K562 (cell line): ENCODE measurements around the gene BLVRA. TPM values are rescaled to one million over a fixed set of nuclear protein-coding genes. Genes with fewer than 3 reads are reported as not detected.
"Not testable (repeated sequence)": the region's sequence is repeated elsewhere in the genome, so short reads cannot be mapped to it uniquely, and the experiment has no call there.

ENCODE experiments used
- ATAC-seq: fragments of 200-7000 bp; cut with Tn5 transposase; 3 replicates; pipeline ENCODE4 v1.9.1; 2020; ENCODE audit warnings: moderate library complexity
- BruUV-seq: library from RNA; stranded (reverse); fragments of 400-500 nt; replicated peaks from 2 replicates; lab custom pipeline; 2021; lab: Mats Ljungman, UMichigan
- CTCF ChIA-PET: fragments of 300-600 bp; formaldehyde crosslinking; extraction: SDS; loops from one replicate; lab custom pipeline; 2021; ENCODE audit warnings: low intra/inter-chr PET ratio; lab: Yijun Ruan, JAX
- POLR2A ChIA-PET: fragments of 300-600, 350-650 bp; sonication (Branson Sonifier 250); formaldehyde crosslinking; extraction: SDS; loops from one replicate; lab custom pipeline; 2021; ENCODE audit warnings: antibody characterized with exemption, inconsistent platforms; lab: Yijun Ruan, JAX
- DNase-seq, 4 experiments: peaks; one replicate each; pipeline versions ENCODE4 v3.0.0 to v3.0.0-alpha.2; 2011 to 2018; ENCODE audit warnings: low spot score in 3 of 4, mixed read lengths in 3 of 4; ENCODE audit errors: extremely low read depth in 1 of 4
- FAIRE-seq: peaks from 2 replicates; lab custom pipeline; 2011; peaks lifted over from hg19 to GRCh38; lab: Jason Lieb, UNC
- H2AFZ ChIP-seq: 2 replicates; pipeline ENCODE4 v1.6.0; 2011; ENCODE audit warnings: low read depth, low read length, control low read depth, inconsistent platforms
- H3K27ac ChIP-seq: fragments of 200-600 bp; 3 replicates; pipeline ENCODE4 v1.8.0; 2011; ENCODE audit warnings: low read depth, mild to moderate bottlenecking, control low read depth, inconsistent platforms, low read length, moderate library complexity, mixed read lengths; ENCODE audit errors: extremely low read depth
- H3K27me3 ChIP-seq, 2 experiments: fragments of 300-600 bp in 1 of 2; 2 replicates in 1 of 2; 3 replicates in 1 of 2; pipeline versions ENCODE4 v1.6.0 to v1.8.0; 2011; ENCODE audit warnings: inconsistent platforms in 2 of 2, low read length in 2 of 2, mild to moderate bottlenecking in 1 of 2, mixed read lengths in 1 of 2, moderate library complexity in 1 of 2; ENCODE audit not compliant: control insufficient read depth in 2 of 2, insufficient read depth in 2 of 2
- H3K36me3 ChIP-seq: fragments of 300-600 bp; 3 replicates; pipeline ENCODE4 v1.8.0; 2011; ENCODE audit warnings: mild to moderate bottlenecking, low read length, inconsistent platforms; ENCODE audit not compliant: control insufficient read depth, insufficient read depth
- H3K4me1 ChIP-seq, 2 experiments: fragments of 200-600 bp in 1 of 2; replicated peaks in 1 of 2; 2 replicates in 1 of 2; 3 replicates in 1 of 2; pipeline versions ENCODE4 v1.5.1 to v1.8.0; 2011; ENCODE audit warnings: inconsistent platforms in 2 of 2, low read length in 2 of 2, mild to moderate bottlenecking in 1 of 2, mixed read lengths in 1 of 2, moderate library complexity in 1 of 2; ENCODE audit not compliant: control insufficient read depth in 2 of 2, insufficient read depth in 2 of 2
- H3K4me2 ChIP-seq: 2 replicates; pipeline ENCODE4 v1.6.1; 2011; ENCODE audit warnings: low read length, control low read depth, inconsistent platforms, mixed read lengths; ENCODE audit not compliant: insufficient read depth
- H3K4me3 ChIP-seq: fragments of 200-600 bp; sonication (generic), shearing (Covaris generic); 2 replicates; pipeline ENCODE4 v1.5.1; 2016; ENCODE audit warnings: control low read depth, inconsistent platforms
- H3K79me2 ChIP-seq: fragments of 200-600 bp; 3 replicates; pipeline ENCODE4 v1.8.0; 2011; ENCODE audit warnings: low read length, inconsistent platforms; ENCODE audit not compliant: control insufficient read depth, insufficient read depth
- H3K9ac ChIP-seq, 2 experiments: 2 replicates each; pipeline versions ENCODE4 v1.6.0 to v1.6.1; 2011; ENCODE audit warnings: low read depth in 2 of 2, low read length in 2 of 2, control low read depth in 1 of 2, inconsistent platforms in 1 of 2, mild to moderate bottlenecking in 1 of 2, mixed read lengths in 1 of 2; ENCODE audit not compliant: insufficient read depth in 1 of 2
- H3K9me1 ChIP-seq: one replicate; pipeline ENCODE4 v1.6.0; 2011; ENCODE audit warnings: inconsistent platforms, mild to moderate bottlenecking, low read length, moderate library complexity; ENCODE audit not compliant: control insufficient read depth, insufficient read depth
- H3K9me3 ChIP-seq: replicated peaks from 2 replicates; pipeline ENCODE4 v1.5.1; 2011; ENCODE audit warnings: low read depth, low read length, inconsistent platforms; ENCODE audit not compliant: control insufficient read depth, insufficient read depth
- H4K20me1 ChIP-seq: replicated peaks from 2 replicates; pipeline ENCODE4 v1.6.1; 2011; ENCODE audit warnings: low read length, inconsistent platforms, mixed read lengths; ENCODE audit not compliant: control insufficient read depth, insufficient read depth
- CBX3 ChIP-seq, 2 experiments: IDR thresholded peaks; 1 replicate in 1 of 2; 2 replicates in 1 of 2; pipeline ENCODE4 v1.6.1; 2012; ENCODE audit warnings: inconsistent platforms in 2 of 2, low read length in 2 of 2, borderline replicate concordance in 1 of 2, control low read depth in 1 of 2
- CBX5 ChIP-seq: IDR thresholded peaks from 2 replicates; pipeline ENCODE4 v1.6.1; 2014; ENCODE audit warnings: low read depth, borderline replicate concordance
- FOXA3 ChIP-seq, 2 experiments: fragments of 450-650 bp in 1 of 2; sonication (generic) in 1 of 2; formaldehyde crosslinking; IDR thresholded peaks in 1 of 2; conservative IDR thresholded peaks in 1 of 2; 2 replicates each; pipeline versions ENCODE4 v1.4.0 to v1.8.0; 2020 to 2022; ENCODE audit warnings: mild to moderate bottlenecking in 2 of 2, missing genetic modification reagents in 1 of 2
- FOXK2 ChIP-seq, 2 experiments: fragments of 450-650 bp; IDR thresholded peaks in 1 of 2; conservative IDR thresholded peaks in 1 of 2; 2 replicates each; pipeline ENCODE4 v1.6.1; 2016; ENCODE audit warnings: low read depth in 2 of 2, mild to moderate bottlenecking in 1 of 2
- MAX ChIP-seq: sonication (generic); formaldehyde crosslinking; IDR thresholded peaks from 2 replicates; pipeline ENCODE4 v1.9.0; 2022; ENCODE audit warnings: mild to moderate bottlenecking, missing genetic modification reagents
- NRF1 ChIP-seq, 2 experiments: fragments of 450-650 bp; IDR thresholded peaks in 1 of 2; conservative IDR thresholded peaks in 1 of 2; 2 replicates each; pipeline ENCODE4 v1.6.1; 2014; ENCODE audit warnings: mild to moderate bottlenecking in 2 of 2
- SMAD4 ChIP-seq: fragments of 250-450 bp; sonication (Bioruptor Pico); conservative IDR thresholded peaks from 2 replicates; pipeline ENCODE4 v1.8.0; 2021; ENCODE audit warnings: inconsistent platforms, mild to moderate bottlenecking, moderate library complexity
- SOX6 ChIP-seq: fragments of 450-650 bp; IDR thresholded peaks from 2 replicates; pipeline ENCODE4 v1.6.1; 2014; ENCODE audit warnings: mild to moderate bottlenecking
- TRIM28 ChIP-seq: fragments of 450-650 bp; IDR thresholded peaks from 2 replicates; pipeline ENCODE4 v1.6.1; 2017
- ZBTB33 ChIP-seq: sonication (generic); formaldehyde crosslinking; IDR thresholded peaks from 2 replicates; pipeline ENCODE4 v1.8.1; 2023; ENCODE audit warnings: mild to moderate bottlenecking, missing genetic modification reagents
- WGBS: fragments of 100-300 bp; shearing (Covaris generic); methylation state at CpG from one replicate; pipeline ENCODE4 v1.1.6; 2016; ENCODE audit warnings: low coverage, mixed read lengths; ENCODE audit not compliant: insufficient coverage; ENCODE audit errors: missing lambda C conversion rate; 5-methylcytosine and 5-hydroxymethylcytosine counted together
- in situ Hi-C: fragments of 300-500 bp; cut with MboI; formaldehyde crosslinking; loops from 4 replicates; pipeline ENCODE4 v1.15.0; 2018; ENCODE audit warnings: inconsistent platforms, mixed read lengths
- intact Hi-C: fragments of 100-400 bp; cut with micrococcal nuclease; formaldehyde crosslinking; loops from 2 replicates; pipeline ENCODE4 v1.14.2; 2022
- polyA plus RNA-seq, 8 experiments: library from polyadenylated mRNA; depleted of rRNA in 4 of 8; stranded (reverse) in 5 of 8; unstranded in 3 of 8; fragments of >200 nt; fragmentation: Nextera tagmentation in 2 of 8; fragmentation: Illumina TruSeq in 1 of 8; extraction: Ambion mirVana in 2 of 8; extraction: Trizol in 1 of 8; gene quantifications; 2 replicates each; pipeline versions ENCODE4 v1.2.1 to v1.2.3, GENCODE V29; 2011 to 2014; ENCODE audit warnings: inconsistent platforms in 1 of 8, missing spikeins in 1 of 8
- total RNA-seq, 7 experiments: library from RNA; depleted of rRNA in 6 of 7; stranded (reverse); fragments of >200 nt in 6 of 7; fragmentation: Illumina TruSeq in 2 of 7; extraction: Trizol in 2 of 7; gene quantifications; 2 replicates each; pipeline versions ENCODE4 v1.2.1 to v1.2.3, GENCODE V29; 2011 to 2021; ENCODE audit warnings: low replicate concordance in 1 of 7
- TF ChIP-seq, protein P1 (sequence below): fragments of 450-650 bp; IDR thresholded peaks from 2 replicates; pipeline ENCODE4 v1.6.1; 2018; ENCODE audit warnings: mild to moderate bottlenecking, low read depth; ENCODE audit not compliant: partially characterized antibody
- TF ChIP-seq, protein P2 (sequence below), 2 experiments: fragments of 450-650 bp; conservative IDR thresholded peaks; 2 replicates each; pipeline ENCODE4 v1.6.1; 2017; ENCODE audit warnings: mild to moderate bottlenecking in 2 of 2, moderate library complexity in 2 of 2

The BLVRA gene
- total and polyA plus RNA-seq, 9 of the 15 experiments (the other 6 are each of a cell fraction or from before 2014, with no cell fraction given) = 48.5 to 147 (median 61.5) TPM

DNA sequence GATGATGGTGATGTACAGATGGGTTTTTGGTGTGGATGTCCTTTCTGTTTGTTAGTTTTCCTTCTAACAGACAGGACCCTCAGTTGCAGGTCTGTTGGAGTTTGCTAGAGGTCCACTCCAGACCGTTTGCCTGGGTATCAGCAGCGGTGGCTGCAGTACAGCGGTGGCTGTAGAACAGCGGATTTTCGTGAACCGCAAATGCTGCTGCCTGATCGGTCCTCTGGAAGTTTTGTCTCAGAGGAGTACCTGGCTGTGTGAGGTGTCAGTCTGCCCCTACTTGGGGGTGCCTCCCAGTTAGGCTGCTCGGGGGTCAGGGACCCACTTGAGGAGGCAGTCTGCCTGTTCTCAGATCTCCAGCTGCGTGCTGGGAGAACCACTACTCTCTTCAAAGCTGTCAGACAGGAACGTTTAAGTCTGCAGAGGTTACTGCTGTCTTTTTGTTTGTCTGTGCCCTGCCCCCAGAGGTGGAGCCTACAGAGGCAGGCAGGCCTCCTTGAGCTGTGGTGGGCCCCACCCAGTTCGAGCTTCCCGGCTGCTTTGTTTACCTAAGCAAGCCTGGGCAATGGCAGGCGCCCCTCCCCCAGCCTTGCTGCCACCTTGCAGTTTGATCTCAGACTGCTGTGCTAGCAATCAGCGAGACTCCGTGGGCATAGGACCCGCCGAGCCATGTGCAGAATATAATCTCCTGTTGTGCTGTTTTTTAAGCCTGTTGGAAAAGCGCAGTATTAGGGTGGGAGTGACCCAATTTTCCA, 20.0 kb downstream of the BLVRA start:
- peaks cover 11 to 16% of the 10 kb centered on the region in 2 experiments; a peak in 3 of 5 replicates for H3K4me1 ChIP-seq
- CTCF ChIA-PET, H3K9me3 ChIP-seq, DNase-seq, H4K20me1 ChIP-seq, BruUV-seq, H3K79me2 ChIP-seq, H3K36me3 ChIP-seq, H3K9ac ChIP-seq, H3K9me1 ChIP-seq, in situ Hi-C loops, H3K4me3 ChIP-seq, H3K27me3 ChIP-seq, FAIRE-seq: not testable (repeated sequence)
- TF ChIP-seq, protein P1, sequence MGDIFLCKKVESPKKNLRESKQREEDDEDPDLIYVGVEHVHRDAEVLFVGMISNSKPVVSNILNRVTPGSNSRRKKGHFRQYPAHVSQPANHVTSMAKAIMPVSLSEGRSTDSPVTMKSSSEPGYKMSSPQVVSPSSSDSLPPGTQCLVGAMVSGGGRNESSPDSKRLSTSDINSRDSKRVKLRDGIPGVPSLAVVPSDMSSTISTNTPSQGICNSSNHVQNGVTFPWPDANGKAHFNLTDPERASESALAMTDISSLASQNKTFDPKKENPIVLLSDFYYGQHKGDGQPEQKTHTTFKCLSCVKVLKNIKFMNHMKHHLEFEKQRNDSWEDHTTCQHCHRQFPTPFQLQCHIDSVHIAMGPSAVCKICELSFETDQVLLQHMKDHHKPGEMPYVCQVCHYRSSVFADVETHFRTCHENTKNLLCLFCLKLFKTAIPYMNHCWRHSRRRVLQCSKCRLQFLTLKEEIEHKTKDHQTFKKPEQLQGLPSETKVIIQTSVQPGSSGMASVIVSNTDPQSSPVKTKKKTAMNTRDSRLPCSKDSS = peak; percentile 61
- TF ChIP-seq NRF1 (conservative IDR thresholded peaks at IDR 0.05 in 1 of 2, IDR thresholded peaks at IDR 0.05 in 1 of 2) (0 out of 4 replicates have a peak, but pooled peaks of 1 of the 2 experiments have one; percentile 25), ZBTB33 (peak; percentile 97), SMAD4 (CRISPR knock-in tag) (peak; percentile 23; the same call in 1 of the 2 replicates), MAX (CRISPR knock-in tag) (peak; percentile 48), TRIM28 (0 out of 2 replicates have a peak, but pooled peaks have one; percentile 46), CBX5 (0 out of 2 replicates have a peak, but pooled peaks have one; percentile 51), CBX3 (IDR thresholded peaks at IDR 0.05; ENCODE audit: borderline replicate concordance in 1 of 2, low read length in 2 of 2) (peak in 1 of 2 experiments; percentile 32; a peak in 1 of 3 replicates), SOX6 (peak; percentile 33; the same call in 1 of the 2 replicates), FOXK2 (conservative IDR thresholded peaks at IDR 0.05 in 1 of 2, IDR thresholded peaks at IDR 0.05 in 1 of 2; ENCODE audit: low read depth in 2 of 2) (peak in 1 of 2 experiments; percentile 51; a peak in 2 of 4 replicates), FOXA3 (CRISPR knock-in tag; conservative IDR thresholded peaks at IDR 0.05 in 1 of 2, IDR thresholded peaks at IDR 0.05 in 1 of 2) (peak; percentile 78 to 90; a peak in 3 of 4 replicates)
- TF ChIP-seq, protein P2, sequence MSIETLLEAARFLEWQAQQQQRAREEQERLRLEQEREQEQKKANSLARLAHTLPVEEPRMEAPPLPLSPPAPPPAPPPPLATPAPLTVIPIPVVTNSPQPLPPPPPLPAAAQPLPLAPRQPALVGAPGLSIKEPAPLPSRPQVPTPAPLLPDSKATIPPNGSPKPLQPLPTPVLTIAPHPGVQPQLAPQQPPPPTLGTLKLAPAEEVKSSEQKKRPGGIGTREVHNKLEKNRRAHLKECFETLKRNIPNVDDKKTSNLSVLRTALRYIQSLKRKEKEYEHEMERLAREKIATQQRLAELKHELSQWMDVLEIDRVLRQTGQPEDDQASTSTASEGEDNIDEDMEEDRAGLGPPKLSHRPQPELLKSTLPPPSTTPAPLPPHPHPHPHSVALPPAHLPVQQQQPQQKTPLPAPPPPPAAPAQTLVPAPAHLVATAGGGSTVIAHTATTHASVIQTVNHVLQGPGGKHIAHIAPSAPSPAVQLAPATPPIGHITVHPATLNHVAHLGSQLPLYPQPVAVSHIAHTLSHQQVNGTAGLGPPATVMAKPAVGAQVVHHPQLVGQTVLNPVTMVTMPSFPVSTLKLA (conservative IDR thresholded peaks at IDR 0.05) = 0 out of 4 replicates have a peak, but pooled peaks of 1 of the 2 experiments have one; percentile 14
- H3K27ac ChIP-seq = peak overlapping the region; percentile 67; the same call in 2 of the 3 replicates
- WGBS = 68% methylated on average over 13 of the region's 18 CpGs
- ATAC-seq = peak; percentile 39; the same call in 2 of the 3 replicates
- peak overlapping the region; percentile 55 for H3K4me2 ChIP-seq
- POLR2A ChIA-PET = interaction anchor here (0.6 to 1.6 kb wide), 3 partner anchors 10 to 32 kb away, joined by 3 to 4 read pairs (median 4); no protein-coding TSS in a partner anchor
- H2AFZ ChIP-seq = 0 out of 2 replicates have a peak overlapping the region, but pooled peaks have one; percentile 51
- intact Hi-C loops = loop anchor here (2.0 kb wide), 1 partner anchor 14 kb away; no protein-coding TSS in a partner anchor
